ENCODE data around the gene CFAP299.

DNA sequence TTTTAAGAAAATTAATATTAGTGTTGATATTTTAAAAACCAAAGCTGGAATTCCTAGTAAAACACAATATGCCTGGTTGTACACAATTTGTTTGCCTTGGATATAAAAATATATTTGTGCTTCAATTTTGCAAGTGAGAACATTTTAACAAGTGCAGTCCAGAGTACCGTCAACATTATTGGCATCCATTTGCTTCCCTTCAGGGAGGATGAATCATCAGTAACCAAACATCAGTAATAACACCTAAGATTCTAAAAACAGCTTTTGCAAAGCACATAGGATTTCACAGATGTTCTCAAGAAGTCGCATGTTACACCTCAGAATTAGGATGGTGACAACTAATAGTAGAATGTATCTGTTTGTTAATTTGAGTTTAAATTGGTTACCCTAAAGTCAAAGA lies 432.4 kb downstream of the CFAP299 start:
- TF ChIP-seq, protein P1, sequence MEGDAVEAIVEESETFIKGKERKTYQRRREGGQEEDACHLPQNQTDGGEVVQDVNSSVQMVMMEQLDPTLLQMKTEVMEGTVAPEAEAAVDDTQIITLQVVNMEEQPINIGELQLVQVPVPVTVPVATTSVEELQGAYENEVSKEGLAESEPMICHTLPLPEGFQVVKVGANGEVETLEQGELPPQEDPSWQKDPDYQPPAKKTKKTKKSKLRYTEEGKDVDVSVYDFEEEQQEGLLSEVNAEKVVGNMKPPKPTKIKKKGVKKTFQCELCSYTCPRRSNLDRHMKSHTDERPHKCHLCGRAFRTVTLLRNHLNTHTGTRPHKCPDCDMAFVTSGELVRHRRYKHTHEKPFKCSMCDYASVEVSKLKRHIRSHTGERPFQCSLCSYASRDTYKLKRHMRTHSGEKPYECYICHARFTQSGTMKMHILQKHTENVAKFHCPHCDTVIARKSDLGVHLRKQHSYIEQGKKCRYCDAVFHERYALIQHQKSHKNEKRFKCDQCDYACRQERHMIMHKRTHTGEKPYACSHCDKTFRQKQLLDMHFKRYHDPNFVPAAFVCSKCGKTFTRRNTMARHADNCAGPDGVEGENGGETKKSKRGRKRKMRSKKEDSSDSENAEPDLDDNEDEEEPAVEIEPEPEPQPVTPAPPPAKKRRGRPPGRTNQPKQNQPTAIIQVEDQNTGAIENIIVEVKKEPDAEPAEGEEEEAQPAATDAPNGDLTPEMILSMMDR (IDR thresholded peaks at IDR 0.05), result no peak
- TF ChIP-seq POLR2A (IDR thresholded peaks at IDR 0.05), result no peak

Measured in right lobe of liver (tissue), 4 donors.